ENCODE data around the gene OMA1.

Gene OMA1

GRCh38 chr1:58435376-58435775, 111.2 kb downstream of the OMA1 start:
- FAIRE-seq (no peak), DNase-seq (ENCODE audit: insufficient read length, low spot score) (no peak)

GRCh38 chr1:58434607-58435006, 111.9 kb downstream of the OMA1 start:
- no peak for DNase-seq (ENCODE audit: insufficient read length, low spot score)

GRCh38 chr1:58434181-58434580, 112.3 kb downstream of the OMA1 start:
- DNase-seq (ENCODE audit: insufficient read length, low spot score), result no peak

More at GRCh38 chr1:58434607-58435006, 111.9 kb downstream of the OMA1 start:
- FAIRE-seq, result no peak

DNA sequence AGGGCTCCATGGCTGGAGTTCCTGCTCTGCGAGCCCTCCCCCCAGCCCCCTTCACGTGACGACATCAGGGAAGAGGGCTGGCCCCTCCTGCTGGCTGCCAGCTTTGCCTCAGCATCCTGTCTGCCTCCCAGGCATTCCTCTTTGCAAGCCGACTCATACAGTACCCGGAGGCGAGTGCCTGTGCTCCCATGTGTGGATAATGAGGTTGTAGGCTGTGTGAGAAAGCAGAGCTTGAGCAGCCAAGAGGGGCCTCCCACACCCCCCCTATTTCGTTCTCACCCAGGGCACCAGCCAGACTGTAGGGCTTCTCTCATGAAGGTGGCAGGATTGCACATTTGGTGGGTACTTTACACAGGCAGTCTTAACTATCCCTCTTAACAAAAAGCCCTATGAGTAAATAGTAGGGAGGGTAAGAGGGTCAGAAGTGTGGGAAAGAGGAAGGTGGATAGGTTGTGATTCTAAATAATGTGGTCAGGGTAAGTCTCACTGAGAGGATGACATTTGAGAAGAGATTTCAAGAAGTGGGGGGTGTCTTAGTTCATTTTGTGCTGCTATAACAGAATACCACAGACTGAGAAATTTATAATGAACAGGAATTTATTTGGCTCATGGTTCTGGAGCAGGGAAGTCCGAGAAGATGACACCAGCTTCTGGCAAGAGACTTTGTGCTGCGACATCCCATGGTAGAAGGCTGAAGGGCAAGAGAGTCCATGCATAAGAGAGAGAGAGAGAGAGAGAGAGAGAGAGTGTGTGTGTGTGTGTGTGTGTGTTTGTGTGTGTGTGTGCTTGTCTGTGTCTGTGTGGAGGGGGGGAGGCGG, 113.5 kb downstream of the OMA1 start:
- FAIRE-seq (no peak), DNase-seq (ENCODE audit: insufficient read length, low spot score) (peak; percentile 70)

More at GRCh38 chr1:58434181-58434580, 112.3 kb downstream of the OMA1 start:
- FAIRE-seq, result no peak

GRCh38 chr1:58431901-58432620, 114.5 kb downstream of the OMA1 start:
- FAIRE-seq, result no peak
- DNase-seq (ENCODE audit: insufficient read length, low spot score), result no peak
